ENCODE measurements around the gene DHRSX.

The DHRSX gene

DNA sequence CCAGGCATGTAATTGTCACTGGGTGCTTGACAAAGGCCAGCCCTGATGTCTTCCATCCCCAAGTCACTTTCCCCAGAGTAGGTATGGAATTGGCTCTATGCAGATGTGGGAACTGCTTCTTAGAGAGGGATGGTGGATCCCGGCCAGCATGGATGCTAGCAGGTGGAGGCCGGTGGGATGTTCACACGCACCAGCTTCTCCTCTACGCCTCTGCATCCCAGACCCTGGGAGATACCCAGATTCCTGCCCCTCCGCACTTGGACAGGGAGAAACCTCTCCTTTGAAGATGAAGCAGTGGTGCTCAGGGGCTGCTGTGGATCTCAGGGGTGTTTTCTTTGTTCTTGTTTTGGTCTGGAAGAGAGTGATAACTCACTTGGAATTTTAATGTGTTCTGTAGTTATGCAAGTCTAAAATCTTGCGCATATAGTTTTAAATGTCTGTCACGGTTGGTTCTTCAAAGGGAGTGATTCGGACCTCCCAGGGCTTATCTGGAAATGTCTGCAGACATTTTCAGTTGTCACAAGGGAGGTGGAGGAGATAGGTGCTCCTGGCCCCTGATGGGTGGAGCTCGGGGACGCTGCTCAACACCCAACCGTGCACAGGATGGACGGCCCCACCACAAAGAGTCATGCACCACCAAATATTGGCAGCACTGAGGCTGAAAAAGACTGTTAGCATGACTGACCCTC is 308.0 kb downstream of the DHRSX start:
- TF ChIP-seq, protein P1, sequence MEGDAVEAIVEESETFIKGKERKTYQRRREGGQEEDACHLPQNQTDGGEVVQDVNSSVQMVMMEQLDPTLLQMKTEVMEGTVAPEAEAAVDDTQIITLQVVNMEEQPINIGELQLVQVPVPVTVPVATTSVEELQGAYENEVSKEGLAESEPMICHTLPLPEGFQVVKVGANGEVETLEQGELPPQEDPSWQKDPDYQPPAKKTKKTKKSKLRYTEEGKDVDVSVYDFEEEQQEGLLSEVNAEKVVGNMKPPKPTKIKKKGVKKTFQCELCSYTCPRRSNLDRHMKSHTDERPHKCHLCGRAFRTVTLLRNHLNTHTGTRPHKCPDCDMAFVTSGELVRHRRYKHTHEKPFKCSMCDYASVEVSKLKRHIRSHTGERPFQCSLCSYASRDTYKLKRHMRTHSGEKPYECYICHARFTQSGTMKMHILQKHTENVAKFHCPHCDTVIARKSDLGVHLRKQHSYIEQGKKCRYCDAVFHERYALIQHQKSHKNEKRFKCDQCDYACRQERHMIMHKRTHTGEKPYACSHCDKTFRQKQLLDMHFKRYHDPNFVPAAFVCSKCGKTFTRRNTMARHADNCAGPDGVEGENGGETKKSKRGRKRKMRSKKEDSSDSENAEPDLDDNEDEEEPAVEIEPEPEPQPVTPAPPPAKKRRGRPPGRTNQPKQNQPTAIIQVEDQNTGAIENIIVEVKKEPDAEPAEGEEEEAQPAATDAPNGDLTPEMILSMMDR (IDR thresholded peaks at IDR 0.05; ENCODE audit: insufficient read depth, low read length, poor library complexity, severe bottlenecking): no peak
- TF ChIP-seq EZH2phosphoT487 (conservative IDR thresholded peaks at IDR 0.05; ENCODE audit: low read length): no peak
- Histone ChIP-seq H2AFZ (ENCODE audit: low read depth, low read length, severe bottlenecking) (no peak overlapping the region), H3K27ac (ENCODE audit: low read depth, low read length) (no peak overlapping the region), H3K9ac (ENCODE audit: low read length) (no peak overlapping the region), H4K20me1 (ENCODE audit: low read depth, low read length) (no peaks in the 10 kb centered on the region), H3K79me2 (ENCODE audit: insufficient read depth, low read length) (no peaks in the 10 kb centered on the region), H3K27me3 (ENCODE audit: low read length) (no peaks in the 10 kb centered on the region), H3K4me3 (ENCODE audit: insufficient read depth, low read length, poor library complexity, severe bottlenecking) (no peak overlapping the region), H3K9me3 (ENCODE audit: insufficient read depth, low read length) (no peaks in the 10 kb centered on the region), H3K36me3 (ENCODE audit: low read length) (no peaks in the 10 kb centered on the region), H3F3A (ENCODE audit: insufficient read depth) (no peaks in the 10 kb centered on the region), H3K9me2 (replicated peaks; ENCODE audit: insufficient read depth, low read length) (no peaks in the 10 kb centered on the region), H3K4me2 (ENCODE audit: low read depth, low read length, poor library complexity, severe bottlenecking) (no peak overlapping the region)

DNA sequence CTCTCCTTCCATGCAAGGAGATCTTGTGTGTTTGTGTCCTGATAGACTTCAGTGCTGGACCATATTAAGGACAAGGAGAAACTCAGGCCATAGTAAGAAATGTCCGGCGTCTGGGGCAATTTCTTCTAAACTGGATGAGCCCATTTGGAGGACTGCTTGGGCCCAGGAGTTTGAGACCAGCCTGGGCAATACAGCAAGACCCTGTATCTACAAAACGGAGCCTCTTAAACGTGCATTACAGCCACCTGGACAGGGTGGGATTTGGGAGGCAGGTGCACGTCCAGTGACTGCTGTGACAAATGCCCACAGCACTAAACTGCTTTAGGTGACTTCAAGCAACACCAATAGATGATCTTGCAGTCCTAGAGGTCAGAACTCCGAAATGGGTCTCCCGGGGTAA is 311.9 kb downstream of the DHRSX start:
- TF ChIP-seq, protein P1 (IDR thresholded peaks at IDR 0.05; ENCODE audit: insufficient read depth, low read length, poor library complexity, severe bottlenecking): no peak
- TF ChIP-seq EZH2phosphoT487 (conservative IDR thresholded peaks at IDR 0.05; ENCODE audit: low read length): no peak

DNA sequence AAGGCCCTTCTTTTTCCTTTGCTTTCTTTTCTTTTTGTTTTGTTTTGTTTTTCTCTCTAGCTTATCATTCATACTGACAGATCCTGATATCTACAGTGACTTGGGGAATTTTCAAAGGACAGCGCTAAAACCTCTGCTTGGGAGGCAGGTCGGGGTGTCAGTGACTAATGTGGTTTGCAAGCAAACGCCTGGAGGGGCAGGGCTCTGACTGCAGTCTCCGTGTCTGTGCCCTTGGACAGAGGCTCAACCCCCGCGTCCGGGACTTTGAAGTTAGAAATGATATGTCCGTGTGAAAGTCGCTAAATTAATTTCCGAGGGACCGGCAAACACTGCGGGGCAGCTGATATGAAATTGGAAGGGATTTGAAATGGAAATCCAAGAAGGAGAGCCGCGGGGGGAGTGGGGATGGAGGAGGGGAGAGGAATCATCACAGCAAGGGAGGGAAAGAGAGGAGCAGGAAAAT is 312.4 kb downstream of the DHRSX start:
- Histone ChIP-seq H3K36me3 (ENCODE audit: low read length) (no peaks in the 10 kb centered on the region), H3K9ac (ENCODE audit: low read length) (no peak overlapping the region), H3K79me2 (ENCODE audit: insufficient read depth, low read length) (no peaks in the 10 kb centered on the region), H3K27ac (ENCODE audit: low read depth, low read length) (no peak overlapping the region), H3K4me3 (ENCODE audit: insufficient read depth, low read length, poor library complexity, severe bottlenecking) (no peak overlapping the region), H3K4me2 (ENCODE audit: low read depth, low read length, poor library complexity, severe bottlenecking) (no peak overlapping the region), H4K20me1 (ENCODE audit: low read depth, low read length) (no peaks in the 10 kb centered on the region), H2AFZ (ENCODE audit: low read depth, low read length, severe bottlenecking) (no peak overlapping the region), H3K27me3 (ENCODE audit: low read length) (no peaks in the 10 kb centered on the region), H3K9me2 (replicated peaks; ENCODE audit: insufficient read depth, low read length) (no peaks in the 10 kb centered on the region), H3F3A (ENCODE audit: insufficient read depth) (no peaks in the 10 kb centered on the region), H3K9me3 (ENCODE audit: insufficient read depth, low read length) (no peaks in the 10 kb centered on the region)
- TF ChIP-seq EZH2phosphoT487 (conservative IDR thresholded peaks at IDR 0.05; ENCODE audit: low read length): no peak
- TF ChIP-seq, protein P1 (IDR thresholded peaks at IDR 0.05; ENCODE audit: insufficient read depth, low read length, poor library complexity, severe bottlenecking): no peak

More for the DNA sequence above, 311.9 kb downstream of the DHRSX start:
- Histone ChIP-seq H3F3A (ENCODE audit: insufficient read depth) (no peaks in the 10 kb centered on the region), H3K36me3 (ENCODE audit: low read length) (no peaks in the 10 kb centered on the region), H4K20me1 (ENCODE audit: low read depth, low read length) (no peaks in the 10 kb centered on the region), H2AFZ (ENCODE audit: low read depth, low read length, severe bottlenecking) (no peak overlapping the region), H3K9me2 (replicated peaks; ENCODE audit: insufficient read depth, low read length) (no peaks in the 10 kb centered on the region), H3K9ac (ENCODE audit: low read length) (no peak overlapping the region), H3K4me3 (ENCODE audit: insufficient read depth, low read length, poor library complexity, severe bottlenecking) (no peak overlapping the region), H3K27ac (ENCODE audit: low read depth, low read length) (no peak overlapping the region), H3K27me3 (ENCODE audit: low read length) (no peaks in the 10 kb centered on the region), H3K9me3 (ENCODE audit: insufficient read depth, low read length) (no peaks in the 10 kb centered on the region), H3K79me2 (ENCODE audit: insufficient read depth, low read length) (no peaks in the 10 kb centered on the region), H3K4me2 (ENCODE audit: low read depth, low read length, poor library complexity, severe bottlenecking) (no peak overlapping the region)

All from SU-DHL-6 (cell line).